ENCODE results near the gene LSM14B. TPM values are rescaled to one million over a fixed set of nuclear protein-coding genes. Genes with fewer than 3 reads are reported as not detected.

Gene LSM14B
- 76.9 and 78.0 TPM in 2 replicates for total RNA-seq (2022)
- percentile 87 among the genes with signal in this experiment for Bru-seq, nascent RNA
- percentile 92 among the genes with signal in this experiment for BruChase-seq, experiment 1, labeled RNA remaining after a 6-hour chase
- percentile 93 among the genes with signal in this experiment for BruChase-seq, experiment 2, labeled RNA remaining after a 2-hour chase
- long read RNA-seq, partial matches to known transcripts, result 8 of 8 reads
- long read RNA-seq, other reads (novel, unspliced or antisense), result 0 of 8 reads

GRCh38 chr20:62121776-62122653 lies at the start of gene LSM14B:
TSS of gene LSM14B (plus strand) at chr20:62122475. CDS start at chr20:62122667, 192 bp downstream.
- no peaks in the 10 kb centered on the region for H3K9me3 Mint-ChIP-seq (ENCODE audit: low read depth, unreplicated experiment)
- intact Hi-C loops (cut with micrococcal nuclease; ENCODE audit: unreplicated experiment), result loop anchor here (5.0 kb wide), 2 partner anchors 55 to 110 kb away; partner anchors contain the start of gene TAF4

GRCh38 chr20:62073323-62073722 lies 49.0 kb upstream of the LSM14B start:
- CTCF ChIA-PET, result no interaction called here
- Mint-ChIP-seq H3K9me3 (ENCODE audit: low read depth, unreplicated experiment) (peaks cover 10% of the 10 kb centered on the region), H3K4me1 (ENCODE audit: low read depth, unreplicated experiment) (peaks cover 11% of the 10 kb centered on the region), H3K4me3 (ENCODE audit: low read depth, unreplicated experiment) (no peak overlapping the region), H3K27me3 (ENCODE audit: unreplicated experiment) (peaks cover 13% of the 10 kb centered on the region), H3K36me3 (ENCODE audit: insufficient read depth, unreplicated experiment) (peaks cover 3% of the 10 kb centered on the region), H3K27ac (ENCODE audit: unreplicated experiment) (no peak overlapping the region)
- TF ChIP-seq, protein P1, sequence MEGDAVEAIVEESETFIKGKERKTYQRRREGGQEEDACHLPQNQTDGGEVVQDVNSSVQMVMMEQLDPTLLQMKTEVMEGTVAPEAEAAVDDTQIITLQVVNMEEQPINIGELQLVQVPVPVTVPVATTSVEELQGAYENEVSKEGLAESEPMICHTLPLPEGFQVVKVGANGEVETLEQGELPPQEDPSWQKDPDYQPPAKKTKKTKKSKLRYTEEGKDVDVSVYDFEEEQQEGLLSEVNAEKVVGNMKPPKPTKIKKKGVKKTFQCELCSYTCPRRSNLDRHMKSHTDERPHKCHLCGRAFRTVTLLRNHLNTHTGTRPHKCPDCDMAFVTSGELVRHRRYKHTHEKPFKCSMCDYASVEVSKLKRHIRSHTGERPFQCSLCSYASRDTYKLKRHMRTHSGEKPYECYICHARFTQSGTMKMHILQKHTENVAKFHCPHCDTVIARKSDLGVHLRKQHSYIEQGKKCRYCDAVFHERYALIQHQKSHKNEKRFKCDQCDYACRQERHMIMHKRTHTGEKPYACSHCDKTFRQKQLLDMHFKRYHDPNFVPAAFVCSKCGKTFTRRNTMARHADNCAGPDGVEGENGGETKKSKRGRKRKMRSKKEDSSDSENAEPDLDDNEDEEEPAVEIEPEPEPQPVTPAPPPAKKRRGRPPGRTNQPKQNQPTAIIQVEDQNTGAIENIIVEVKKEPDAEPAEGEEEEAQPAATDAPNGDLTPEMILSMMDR (IDR thresholded peaks at IDR 0.05; ENCODE audit: unreplicated experiment), result no peak
- intact Hi-C loops (cut with micrococcal nuclease; ENCODE audit: unreplicated experiment), result no loop called here
- DNase-seq, result no peak
- no TSS peak for BruUV-seq (replicated peaks)

More at GRCh38 chr20:62121776-62122653, at the start of gene LSM14B:
- H3K27me3 Mint-ChIP-seq (ENCODE audit: unreplicated experiment), result peaks cover 38% of the 10 kb centered on the region
- CTCF ChIA-PET, result interaction anchor here (0.6 to 1.5 kb wide), 7 partner anchors 9 to 111 kb away, joined by 3 to 8 read pairs (median 3); no protein-coding TSS in a partner anchor
- peaks cover 73% of the 10 kb centered on the region for H3K36me3 Mint-ChIP-seq (ENCODE audit: insufficient read depth, unreplicated experiment)
- peaks cover 16% of the 10 kb centered on the region for H3K4me1 Mint-ChIP-seq (ENCODE audit: low read depth, unreplicated experiment)
- peak within 1 kb of the TSS; percentile 81 for H3K4me3 Mint-ChIP-seq (ENCODE audit: low read depth, unreplicated experiment)
- DNase-seq, result peak; percentile 100
- BruUV-seq (replicated peaks), result no TSS peak
- TF ChIP-seq, protein P1 (IDR thresholded peaks at IDR 0.05; ENCODE audit: unreplicated experiment), result no peak
- H3K27ac Mint-ChIP-seq (ENCODE audit: unreplicated experiment), result peak within 1 kb of the TSS; percentile 82

- intact Hi-C loops (cut with micrococcal nuclease; ENCODE audit: unreplicated experiment), result no loop called here
- peaks cover 4% of the 10 kb centered on the region for H3K9me3 Mint-ChIP-seq (ENCODE audit: low read depth, unreplicated experiment)
- BruUV-seq (replicated peaks), result no TSS peak
- H3K36me3 Mint-ChIP-seq (ENCODE audit: insufficient read depth, unreplicated experiment), result no peaks in the 10 kb centered on the region
- TF ChIP-seq, protein P1 (IDR thresholded peaks at IDR 0.05; ENCODE audit: unreplicated experiment), result no peak
- H3K27ac Mint-ChIP-seq (ENCODE audit: unreplicated experiment), result no peak overlapping the region
- DNase-seq, result no peak
- CTCF ChIA-PET, result no interaction called here
- peaks cover 15% of the 10 kb centered on the region for H3K27me3 Mint-ChIP-seq (ENCODE audit: unreplicated experiment)
- no peak overlapping the region for H3K4me3 Mint-ChIP-seq (ENCODE audit: low read depth, unreplicated experiment)
- no peaks in the 10 kb centered on the region for H3K4me1 Mint-ChIP-seq (ENCODE audit: low read depth, unreplicated experiment)
These were observed 43.1 kb upstream of the LSM14B start for GRCh38 chr20:62079166-62079565.

- Mint-ChIP-seq H3K4me1 (ENCODE audit: low read depth, unreplicated experiment) (no peaks in the 10 kb centered on the region), H3K4me3 (ENCODE audit: low read depth, unreplicated experiment) (no peak overlapping the region), H3K27me3 (ENCODE audit: unreplicated experiment) (peaks cover 15% of the 10 kb centered on the region), H3K9me3 (ENCODE audit: low read depth, unreplicated experiment) (no peaks in the 10 kb centered on the region), H3K27ac (ENCODE audit: unreplicated experiment) (no peak overlapping the region), H3K36me3 (ENCODE audit: insufficient read depth, unreplicated experiment) (no peaks in the 10 kb centered on the region)
- BruUV-seq (replicated peaks), result no TSS peak
- DNase-seq, result no peak
- intact Hi-C loops (cut with micrococcal nuclease; ENCODE audit: unreplicated experiment), result no loop called here
- TF ChIP-seq, protein P1 (IDR thresholded peaks at IDR 0.05; ENCODE audit: unreplicated experiment), result no peak
- CTCF ChIA-PET, result no interaction called here
These were observed 41.9 kb upstream of the LSM14B start for GRCh38 chr20:62080249-62080990.

Measured in Calu3 (cell line).